GM19452 (cell line): ENCODE data around the gene RPS3.
"Not testable (repeated sequence)": the region's sequence is repeated elsewhere in the genome, so short reads cannot be mapped to it uniquely, and the experiment has no call there.

Experiments used
- ATAC-seq: cut with Tn5 transposase; IDR thresholded peaks from one replicate; pipeline ENCODE4 v1.9.1; 2021; ENCODE audit not compliant: unreplicated experiment

The RPS3 gene

GRCh38 chr11:75399344-75400145, at the start of gene RPS3:
RPS3 (plus strand) TSS chr11:75399518; CDS start chr11:75399548, 30 bp downstream.
- ATAC-seq: peak; percentile 92

DNA sequence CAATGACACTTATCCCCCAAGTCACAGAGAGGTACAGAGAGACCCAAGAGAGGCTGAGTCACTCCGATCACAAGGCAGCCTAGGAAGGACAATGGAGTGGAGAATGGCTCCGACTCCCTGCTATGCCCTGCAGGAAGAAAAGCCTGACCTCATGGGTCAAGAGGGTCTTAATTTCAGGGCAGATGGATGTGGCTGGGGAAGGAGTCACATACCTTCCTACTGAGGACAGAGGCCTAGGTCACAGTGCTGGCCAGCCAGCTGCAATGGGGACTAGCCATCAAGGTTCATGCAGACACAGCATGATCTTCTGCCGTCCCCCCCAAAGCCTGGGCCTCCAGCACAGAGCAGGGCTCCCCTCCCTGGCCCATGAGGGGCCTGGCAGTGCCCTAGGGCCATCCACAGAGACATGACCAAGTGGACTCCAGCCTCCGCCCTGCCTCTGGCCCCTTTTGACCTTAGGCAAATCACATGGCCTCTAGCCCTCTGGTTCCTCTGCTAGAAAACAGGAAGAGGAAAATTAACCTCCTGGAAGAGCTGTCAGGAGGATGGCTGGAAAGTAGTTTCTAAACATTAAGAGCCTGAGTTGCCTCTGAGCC, 49.7 kb upstream of the RPS3 start:
- no peak for ATAC-seq

GRCh38 chr11:75350122-75350742, 49.1 kb upstream of the RPS3 start:
- ATAC-seq: no peak

- ATAC-seq: no peak
Measured at GRCh38 chr11:75350743-75351540, 48.4 kb upstream of the RPS3 start.

DNA sequence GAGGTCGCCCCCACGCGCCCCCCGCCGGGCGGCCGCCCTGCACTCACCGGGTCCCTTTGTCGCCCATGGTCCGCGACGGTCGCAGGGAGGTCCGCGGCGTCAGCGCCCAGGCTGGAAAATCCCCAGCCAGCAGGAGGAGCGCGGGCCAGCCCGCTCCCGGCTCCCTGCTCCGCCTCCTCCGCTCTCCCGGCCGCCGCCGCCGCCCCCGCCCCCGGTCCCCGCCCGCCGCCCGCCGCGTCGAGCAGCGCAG, 47.9 kb upstream of the RPS3 start, which contains the start of gene ARRB1:
Gene ARRB1, minus strand, starts transcription at position 121 of the 250 bp plus-strand sequence. Its CDS starts 54 bp downstream, at position 67.
- ATAC-seq: no peak

GRCh38 chr11:75351791-75352587, 47.3 kb upstream of the RPS3 start:
- no peak for ATAC-seq

- ATAC-seq: no peak
Measured at GRCh38 chr11:75352588-75353206, 46.6 kb upstream of the RPS3 start.

DNA sequence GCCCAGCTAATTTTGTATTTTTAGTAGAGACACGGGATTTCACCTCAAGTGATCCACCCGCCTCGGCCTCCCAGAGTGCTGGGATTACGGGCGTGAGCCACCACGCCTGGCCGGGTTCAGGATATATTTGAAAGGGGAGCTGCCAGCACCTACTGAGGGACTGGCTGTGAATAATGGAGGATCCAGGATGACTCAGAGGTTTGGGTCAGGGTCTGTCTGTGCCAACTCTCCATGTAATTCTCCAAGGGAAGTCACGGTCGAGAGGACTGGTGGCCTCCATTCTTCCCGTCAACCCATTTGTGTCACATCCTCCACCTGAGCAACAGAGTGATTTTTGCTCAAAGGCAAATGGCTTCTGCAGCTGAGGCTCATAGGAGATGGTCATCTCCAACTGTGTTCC, 44.3 kb upstream of the RPS3 start:
- ATAC-seq: no peak

GRCh38 chr11:75356613-75357012, 42.7 kb upstream of the RPS3 start:
- ATAC-seq: no peak

DNA sequence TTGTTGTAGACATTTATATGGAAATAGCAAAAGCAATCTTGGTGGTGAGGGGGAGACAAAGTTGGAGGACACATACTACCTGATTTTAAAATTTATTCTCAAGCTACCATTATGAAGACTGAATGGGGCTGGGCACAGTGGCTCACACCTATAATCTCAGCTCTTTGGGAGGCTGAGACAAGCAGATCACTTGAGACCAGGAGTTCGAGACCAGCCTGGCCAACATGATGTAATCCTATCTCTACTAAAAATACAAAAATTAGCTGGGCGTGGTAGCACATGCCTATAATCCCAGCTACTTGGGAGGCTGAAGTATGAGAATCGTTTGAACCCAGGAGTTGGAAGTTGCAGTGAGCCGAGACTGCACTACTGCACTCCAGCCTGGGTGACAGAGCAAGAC, 37.0 kb upstream of the RPS3 start:
- ATAC-seq: not testable (repeated sequence)

DNA sequence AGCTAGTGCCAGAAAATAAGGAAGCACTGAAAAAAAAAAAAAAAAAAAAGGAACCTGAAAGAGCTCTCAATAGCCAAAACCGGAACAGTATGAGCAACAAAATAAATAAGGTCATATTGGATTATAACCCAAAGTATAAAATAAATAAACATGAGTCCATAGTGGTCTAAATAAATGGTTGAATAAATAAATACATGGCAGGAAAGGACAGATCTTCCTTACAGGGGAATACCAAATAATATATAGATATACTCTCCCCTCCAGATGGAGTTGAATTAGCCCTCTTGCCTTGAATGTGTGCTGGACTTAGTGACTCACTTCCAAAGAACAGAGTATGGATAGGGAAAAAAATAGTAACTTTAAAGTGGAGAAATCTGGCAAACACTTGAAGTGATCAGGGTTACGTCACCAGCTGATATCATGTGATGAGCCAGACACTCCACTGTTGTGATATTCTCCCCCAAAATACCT, 33.6 kb upstream of the RPS3 start:
- no peak for ATAC-seq

- not testable (repeated sequence) for ATAC-seq
Measured at GRCh38 chr11:75366826-75367225, 32.5 kb upstream of the RPS3 start.

- ATAC-seq: no peak
Measured at GRCh38 chr11:75369560-75370255, 29.6 kb upstream of the RPS3 start.

DNA sequence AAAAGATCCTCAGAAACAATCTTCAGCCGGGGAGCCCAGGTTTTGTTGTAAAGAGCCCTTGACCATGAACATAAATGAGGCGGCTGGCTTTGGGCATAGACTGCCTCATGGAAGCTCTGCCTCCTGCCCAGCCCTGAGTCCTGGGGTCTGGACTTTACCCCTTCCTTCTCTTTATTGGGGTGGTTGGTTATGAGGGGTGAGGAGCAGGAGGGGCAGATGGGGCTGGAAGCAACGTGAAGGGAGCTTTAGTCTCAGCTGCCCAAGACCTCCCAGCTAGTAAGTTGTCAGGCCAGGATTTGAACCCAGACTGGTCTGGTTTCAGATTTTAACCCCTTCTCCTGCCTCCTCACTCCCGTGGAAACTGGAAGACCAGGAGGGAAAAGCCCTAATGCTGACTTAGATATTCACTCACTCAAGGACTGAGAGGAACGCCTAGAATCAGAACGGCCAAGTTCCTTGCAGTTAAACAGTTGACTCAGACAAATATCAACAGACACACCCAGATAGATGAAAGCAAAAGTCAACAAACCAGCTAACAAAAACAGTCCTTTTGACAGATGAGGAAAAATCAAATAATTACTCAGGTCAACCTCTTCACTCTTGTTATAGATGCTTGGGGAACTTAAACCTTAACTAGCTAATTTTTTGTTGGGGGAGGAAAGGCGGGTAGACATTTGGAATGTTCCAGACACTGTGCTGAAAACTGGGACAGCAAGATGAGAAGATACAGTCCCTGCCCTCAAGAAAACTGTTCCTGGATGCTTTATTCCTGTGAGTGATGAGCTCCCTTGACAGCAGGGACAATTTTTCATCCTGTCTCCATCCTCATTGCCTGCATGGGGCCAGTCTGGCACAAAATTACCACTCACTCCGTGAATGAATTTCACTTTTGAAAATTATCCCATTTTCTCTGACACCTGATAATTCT, 27.1 kb upstream of the RPS3 start:
- ATAC-seq: no peak

GRCh38 chr11:75373201-75373600, 26.1 kb upstream of the RPS3 start:
- no peak for ATAC-seq

DNA sequence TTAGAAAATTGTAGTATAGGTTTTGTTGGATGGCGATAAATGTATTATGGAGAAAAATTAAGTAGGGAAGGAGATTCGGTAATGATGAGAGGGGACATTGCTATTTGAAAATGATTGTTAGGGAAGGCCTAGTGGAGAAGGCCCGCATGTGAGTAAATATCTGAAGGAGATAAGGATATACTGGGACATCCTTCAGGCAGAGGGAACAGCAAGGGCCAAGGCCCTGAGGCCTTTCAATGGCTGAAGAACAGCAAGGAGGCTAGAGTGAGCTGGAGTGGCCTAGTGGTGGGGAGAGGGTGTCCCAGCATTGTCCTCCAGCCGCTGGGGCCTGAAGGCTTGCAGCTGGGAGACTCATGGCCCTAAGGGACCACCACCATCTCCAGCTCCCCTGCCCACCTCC, 24.7 kb upstream of the RPS3 start:
- ATAC-seq: no peak

DNA sequence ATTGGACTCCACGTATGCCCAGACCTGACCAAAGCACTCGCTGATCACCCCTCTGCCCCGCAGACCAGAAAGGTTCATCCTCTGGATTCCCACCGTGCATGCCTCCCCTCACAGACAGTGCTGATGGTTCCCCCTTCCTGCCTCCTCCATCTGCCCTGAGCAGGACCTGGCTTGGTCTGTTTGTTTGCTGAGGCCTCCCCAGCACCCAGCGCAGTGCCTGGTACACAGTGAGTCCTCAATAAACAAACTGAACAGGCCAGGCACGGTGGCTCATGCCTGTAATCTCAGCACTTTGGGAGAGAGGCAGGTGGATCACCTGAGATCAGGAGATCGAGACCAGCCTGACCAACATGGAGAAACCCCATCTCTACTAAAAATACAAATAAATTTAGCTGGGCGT, 23.7 kb upstream of the RPS3 start:
- ATAC-seq: no peak

DNA sequence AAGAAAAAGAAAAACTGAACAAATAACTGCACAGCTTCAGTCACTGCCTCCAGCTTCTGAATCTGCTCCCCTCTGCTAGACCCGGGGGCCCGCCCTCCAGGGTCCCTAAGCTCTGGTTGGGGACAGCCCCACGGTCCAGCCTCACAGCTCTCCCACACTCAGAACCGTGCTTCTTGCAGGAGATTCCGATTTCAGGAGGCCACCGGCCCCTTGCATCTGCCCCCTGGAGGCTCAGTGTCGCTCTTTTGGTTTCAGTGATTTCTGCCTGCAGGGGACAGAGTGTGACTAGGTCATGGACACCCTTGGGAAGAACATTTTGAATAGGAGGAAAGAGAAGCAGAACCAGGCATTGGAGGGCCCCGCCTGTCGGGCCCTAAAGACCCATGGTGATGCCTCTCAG, 23.1 kb upstream of the RPS3 start:
- no peak for ATAC-seq
